ENCODE data around the gene ATE1.

Gene ATE1

DNA sequence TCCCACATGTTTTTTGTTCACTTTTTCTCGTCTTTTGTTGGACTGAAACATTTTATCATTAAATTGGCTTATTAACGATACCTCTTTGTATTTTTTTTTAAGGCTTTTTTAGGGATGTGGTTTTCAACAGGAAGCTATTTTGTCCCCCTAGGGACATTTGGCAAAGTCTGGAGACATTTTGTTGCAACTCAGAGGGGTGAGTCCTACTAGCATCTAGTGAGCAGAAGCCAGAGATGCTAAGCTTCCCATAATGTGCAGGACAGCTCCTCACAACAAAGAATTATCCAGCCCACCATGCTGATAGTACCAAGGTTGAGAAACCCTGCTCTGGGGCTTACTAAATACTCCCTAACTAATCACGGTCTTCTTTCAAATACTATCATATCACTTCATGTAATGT lies 63.2 kb downstream of the ATE1 start:
- DNase-seq = no peak

GRCh38 chr10:121864168-121864567 lies 63.7 kb downstream of the ATE1 start:
- DNase-seq = no peak

GRCh38 chr10:121862649-121863048 lies 65.2 kb downstream of the ATE1 start:
- no peak for DNase-seq

- no peak for DNase-seq
Observed at GRCh38 chr10:121862042-121862441, 65.8 kb downstream of the ATE1 start.

- DNase-seq = no peak
Observed at GRCh38 chr10:121860810-121861209, 67.0 kb downstream of the ATE1 start.

- DNase-seq = no peak
Observed at GRCh38 chr10:121854809-121855445, 72.9 kb downstream of the ATE1 start.

DNA sequence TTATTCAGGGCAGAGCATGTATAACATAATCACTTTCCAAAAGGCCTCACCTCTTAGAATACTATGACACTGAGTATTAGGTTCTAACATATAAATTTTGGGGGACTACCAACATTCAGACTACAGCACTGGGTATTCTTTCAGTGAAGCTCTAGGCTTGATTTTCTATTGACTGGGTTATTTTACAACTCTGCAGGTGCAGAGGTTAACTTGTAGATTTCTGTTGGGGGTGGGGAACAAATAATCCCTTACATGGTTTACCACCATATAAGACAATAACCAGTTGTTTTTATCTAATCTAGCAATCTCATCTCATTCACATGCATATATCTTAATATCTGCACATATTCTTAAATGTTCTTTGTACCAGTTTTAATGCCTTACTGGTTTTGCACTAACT lies 73.9 kb downstream of the ATE1 start:
- DNase-seq = no peak

DNA sequence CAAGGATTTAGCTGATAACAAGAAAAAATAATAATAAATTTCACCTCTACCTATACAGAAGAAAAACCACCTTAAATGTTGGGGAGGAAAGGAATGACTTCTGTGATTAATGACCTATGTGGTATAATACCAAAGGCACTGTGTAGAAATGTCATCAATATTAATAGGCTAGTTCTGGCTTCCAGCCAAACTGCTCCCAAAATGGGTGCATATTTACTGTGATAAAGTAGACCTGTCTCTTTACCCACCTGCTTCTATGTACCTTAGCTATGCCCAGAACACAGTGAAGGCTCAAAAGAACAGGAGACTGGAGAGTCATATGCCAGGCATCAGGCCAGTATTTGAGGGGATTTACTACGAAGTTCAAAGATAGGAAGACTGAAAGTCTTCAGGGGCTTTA lies 76.0 kb downstream of the ATE1 start:
- no peak for DNase-seq

GRCh38 chr10:121848082-121848481 lies 79.7 kb downstream of the ATE1 start:
- DNase-seq = no peak

- no peak for DNase-seq
Observed at GRCh38 chr10:121846555-121846954, 81.3 kb downstream of the ATE1 start.

- no peak for DNase-seq
Observed at GRCh38 chr10:121845044-121845784, 82.6 kb downstream of the ATE1 start.

DNA sequence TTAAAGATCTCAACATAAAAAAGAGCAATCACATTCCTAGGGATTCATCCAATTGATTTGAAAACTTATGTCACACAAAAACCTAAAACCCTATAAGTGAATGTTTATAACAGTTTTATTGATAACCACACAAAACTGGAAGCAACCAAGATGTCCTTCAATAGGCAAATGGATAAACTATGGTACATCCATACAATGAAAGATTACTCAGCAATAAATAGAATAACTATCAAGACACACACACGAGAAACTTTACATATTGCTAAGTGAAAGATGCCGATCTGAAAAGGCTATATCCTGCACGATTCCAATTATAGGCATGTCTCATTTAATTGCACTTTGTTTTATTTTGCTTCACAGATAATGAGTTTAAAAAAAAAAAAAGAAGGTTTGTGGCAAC lies 83.3 kb downstream of the ATE1 start:
- DNase-seq = no peak

- DNase-seq = no peak
Observed at GRCh38 chr10:121843379-121843778, 84.5 kb downstream of the ATE1 start.

GRCh38 chr10:121841862-121842261 lies 86.0 kb downstream of the ATE1 start:
- DNase-seq = no peak

GRCh38 chr10:121838931-121839330 lies 88.9 kb downstream of the ATE1 start:
- DNase-seq = no peak

GRCh38 chr10:121838149-121838548 lies 89.7 kb downstream of the ATE1 start:
- DNase-seq = no peak

GRCh38 chr10:121836171-121836570 lies 91.7 kb downstream of the ATE1 start:
- no peak for DNase-seq

GRCh38 chr10:121835376-121835775 lies 92.5 kb downstream of the ATE1 start:
- DNase-seq = no peak

DNA sequence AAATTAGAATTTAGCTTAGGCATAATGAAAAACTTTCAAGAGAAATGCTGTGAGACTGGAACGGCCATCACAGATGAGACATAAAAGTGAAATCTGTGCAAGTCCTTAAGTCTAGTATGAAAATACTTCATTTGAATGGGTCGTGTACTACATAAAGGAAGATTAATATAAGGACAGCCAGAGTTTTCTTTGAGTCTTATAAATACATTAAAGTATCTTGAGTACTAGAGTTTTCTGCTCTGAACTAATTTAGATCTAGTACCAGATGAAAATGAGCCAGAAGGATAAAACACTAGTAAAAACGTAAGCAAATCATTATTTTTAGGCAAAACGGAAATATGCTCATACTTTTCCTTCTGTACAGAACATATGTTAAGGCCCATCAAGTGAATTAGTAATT lies 93.1 kb downstream of the ATE1 start:
- DNase-seq = no peak

DNA sequence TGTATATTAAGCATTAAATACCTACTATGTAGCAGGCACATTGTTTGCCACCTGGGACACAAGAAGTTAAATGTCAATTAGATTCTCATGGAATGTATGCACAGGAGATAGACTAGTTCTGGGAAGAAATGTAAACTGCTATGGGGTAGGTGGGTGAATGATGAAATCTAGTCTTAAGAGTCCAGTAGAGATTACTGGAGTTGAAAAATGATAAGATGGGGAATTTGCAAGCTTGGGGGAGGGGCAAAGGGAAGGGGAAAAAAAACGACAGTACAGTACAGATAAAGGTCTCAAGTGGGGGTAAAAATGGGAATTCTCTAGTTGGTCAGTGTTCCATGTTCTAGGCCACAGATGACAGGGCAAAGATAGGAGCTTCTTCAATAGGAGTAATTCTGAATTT lies 94.4 kb downstream of the ATE1 start:
- DNase-seq = no peak

DNA sequence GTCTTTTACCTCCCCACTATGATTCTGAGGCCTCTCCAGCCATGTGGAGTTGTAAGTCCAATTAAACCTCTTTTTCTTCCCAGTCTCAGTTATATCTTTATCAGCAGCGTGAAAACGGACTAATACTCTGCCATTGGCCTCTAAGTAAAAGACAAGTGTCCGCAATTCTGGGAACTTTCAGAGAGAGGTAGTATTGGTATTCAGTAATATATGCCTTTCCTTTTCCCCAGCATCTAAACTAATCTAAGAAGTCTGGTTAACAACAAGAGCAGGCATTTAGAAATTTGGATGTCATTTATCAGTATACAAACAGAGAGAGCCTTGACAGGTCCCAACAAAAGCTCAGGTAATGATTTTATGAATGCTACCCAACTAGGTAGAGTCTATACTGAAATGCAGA lies 95.2 kb downstream of the ATE1 start:
- no peak for DNase-seq

DNA sequence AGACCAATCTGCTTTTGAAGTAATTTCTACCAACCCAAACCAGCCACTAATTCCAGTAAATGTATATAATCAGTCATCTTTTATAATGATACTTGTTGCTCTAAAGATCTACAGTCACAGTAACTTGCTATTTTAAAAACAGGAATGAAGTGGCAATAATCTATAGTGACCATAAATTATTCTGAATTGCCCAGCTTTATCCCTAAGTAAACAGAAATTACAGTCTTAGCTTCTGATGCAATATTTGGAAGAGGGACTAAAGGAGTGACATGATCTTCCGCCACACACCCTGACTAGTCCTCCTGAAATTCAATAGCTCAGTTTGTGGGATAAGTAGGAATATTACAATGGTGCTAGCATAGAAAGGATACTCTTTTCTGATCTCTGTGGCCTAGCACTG lies 96.1 kb downstream of the ATE1 start:
- DNase-seq = no peak

DNA sequence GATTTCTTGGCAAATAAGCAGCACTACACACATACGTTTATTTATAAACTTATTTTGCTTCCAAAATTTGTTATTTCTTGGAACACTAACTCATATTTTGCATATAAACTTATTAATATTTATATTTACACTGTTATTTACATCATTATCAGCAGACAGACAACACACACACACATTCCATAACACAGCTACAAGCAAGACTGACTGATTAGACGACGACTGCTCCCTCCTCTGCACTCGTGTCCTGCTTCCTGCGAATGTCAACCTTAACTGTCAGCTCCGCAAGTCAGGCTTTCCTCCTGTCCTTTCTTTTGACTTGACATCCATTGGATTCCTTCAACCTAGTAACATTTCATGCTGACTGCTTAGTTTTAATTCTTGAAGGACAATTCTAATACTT lies 96.6 kb downstream of the ATE1 start:
- no peak for DNase-seq

DNA sequence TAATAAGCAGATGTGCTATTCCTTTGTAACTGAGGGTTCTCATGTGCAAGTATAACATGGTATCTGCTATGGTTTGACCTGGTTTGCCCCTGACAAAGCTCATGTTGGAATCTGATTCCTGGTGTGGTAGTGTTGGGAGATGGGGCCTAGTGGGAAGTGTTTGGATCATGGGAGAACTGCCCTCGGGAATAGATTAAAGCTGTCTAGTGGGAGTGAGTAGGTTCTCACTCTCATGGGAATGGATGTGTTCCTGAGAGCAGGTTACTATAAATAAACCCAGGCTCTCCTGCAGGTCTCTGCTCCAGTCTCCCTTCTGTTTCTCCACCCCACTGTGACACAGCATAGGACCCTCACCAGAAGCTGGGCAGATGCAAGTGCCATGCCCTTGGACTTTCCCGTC lies 97.7 kb downstream of the ATE1 start:
- DNase-seq = no peak

- no peak for DNase-seq
Observed at GRCh38 chr10:121828045-121828444, 99.8 kb downstream of the ATE1 start.
